NCI-H1694 (cell line): Measurements from ENCODE around the gene COX8C.
"Not testable (repeated sequence)": the region's sequence is repeated elsewhere in the genome, so short reads cannot be mapped to it uniquely, and the experiment has no call there.

Experiments
- DNase-seq: peaks from one replicate; lab custom pipeline; 2025; lab: John Stamatoyannopoulos, UW

Gene COX8C

GRCh38 chr14:93322929-93323599 lies 23.9 kb upstream of the COX8C start:
- DNase-seq: no peak

- DNase-seq: no peak
These were observed 23.3 kb upstream of the COX8C start for GRCh38 chr14:93323600-93324174.

- no peak for DNase-seq
These were observed 20.8 kb upstream of the COX8C start for GRCh38 chr14:93326196-93326595.

- no peak for DNase-seq
These were observed 18.4 kb upstream of the COX8C start for GRCh38 chr14:93328546-93328945.

GRCh38 chr14:93329965-93330608 lies 16.9 kb upstream of the COX8C start:
- DNase-seq: no peak

DNA sequence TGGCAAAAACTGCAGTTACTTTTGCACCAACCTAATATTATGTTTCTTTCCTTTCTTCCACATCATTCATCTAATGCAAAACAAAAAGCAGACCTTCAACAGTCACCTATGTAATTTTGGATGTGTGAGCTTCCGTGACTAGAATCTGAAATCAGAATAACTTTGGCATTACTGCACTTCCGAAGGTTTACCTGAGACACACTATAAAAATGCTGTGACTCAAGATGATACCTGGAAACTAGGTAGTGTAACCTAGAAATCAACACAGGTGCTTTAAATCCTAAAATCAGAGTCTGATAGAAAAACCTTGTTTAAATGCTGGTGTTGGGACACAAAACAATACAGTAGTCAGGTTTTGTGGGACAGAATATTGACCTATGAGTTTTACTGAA lies 16.4 kb upstream of the COX8C start:
- DNase-seq: no peak

DNA sequence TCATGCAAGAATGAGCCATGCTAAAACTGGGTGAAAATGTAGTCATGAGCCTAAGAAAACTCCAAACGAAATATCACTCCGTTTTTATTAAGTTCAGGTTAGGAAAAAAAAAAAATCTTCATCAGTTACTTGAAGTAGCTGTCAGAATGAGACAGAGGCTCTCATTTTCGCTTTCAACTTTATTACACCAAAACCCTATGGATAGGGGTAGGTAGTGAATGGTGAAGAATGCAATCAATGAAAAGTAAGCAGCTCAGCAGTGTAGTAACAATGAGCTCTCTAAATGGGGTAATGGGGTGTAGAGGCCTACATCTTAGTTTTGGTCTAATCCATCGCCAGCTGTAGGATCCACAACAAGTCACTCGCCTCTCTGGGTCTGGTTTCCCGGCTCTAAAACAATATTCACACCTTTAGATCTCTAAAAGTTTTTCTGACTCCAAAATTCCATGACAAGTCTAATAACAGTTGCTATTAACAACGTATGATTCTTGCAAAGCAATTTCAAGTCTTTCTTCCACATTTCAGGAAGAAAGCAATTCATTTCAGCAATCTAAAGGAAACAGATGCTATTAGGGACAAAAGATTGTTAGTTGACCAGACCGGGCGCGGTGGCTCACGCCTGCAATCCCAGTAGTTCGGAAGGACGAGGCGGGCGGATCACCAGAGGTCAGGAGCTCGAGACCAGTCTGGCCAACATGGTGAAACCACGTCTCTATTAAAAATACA lies 15.8 kb upstream of the COX8C start:
- no peak for DNase-seq

- no peak for DNase-seq
These were observed 15.1 kb upstream of the COX8C start for GRCh38 chr14:93331728-93332396.

GRCh38 chr14:93332397-93332852 lies 14.6 kb upstream of the COX8C start:
- DNase-seq: no peak

GRCh38 chr14:93332853-93333630 lies 13.9 kb upstream of the COX8C start, which contains the start of gene BTBD7:
Gene BTBD7 (minus strand): TSS chr14:93333036. CDS start chr14:93296051, 36,985 bp downstream.
- DNase-seq: peak; percentile 99

- peak; percentile 39 for DNase-seq
These were observed 13.3 kb upstream of the COX8C start for GRCh38 chr14:93333631-93334103.

DNA sequence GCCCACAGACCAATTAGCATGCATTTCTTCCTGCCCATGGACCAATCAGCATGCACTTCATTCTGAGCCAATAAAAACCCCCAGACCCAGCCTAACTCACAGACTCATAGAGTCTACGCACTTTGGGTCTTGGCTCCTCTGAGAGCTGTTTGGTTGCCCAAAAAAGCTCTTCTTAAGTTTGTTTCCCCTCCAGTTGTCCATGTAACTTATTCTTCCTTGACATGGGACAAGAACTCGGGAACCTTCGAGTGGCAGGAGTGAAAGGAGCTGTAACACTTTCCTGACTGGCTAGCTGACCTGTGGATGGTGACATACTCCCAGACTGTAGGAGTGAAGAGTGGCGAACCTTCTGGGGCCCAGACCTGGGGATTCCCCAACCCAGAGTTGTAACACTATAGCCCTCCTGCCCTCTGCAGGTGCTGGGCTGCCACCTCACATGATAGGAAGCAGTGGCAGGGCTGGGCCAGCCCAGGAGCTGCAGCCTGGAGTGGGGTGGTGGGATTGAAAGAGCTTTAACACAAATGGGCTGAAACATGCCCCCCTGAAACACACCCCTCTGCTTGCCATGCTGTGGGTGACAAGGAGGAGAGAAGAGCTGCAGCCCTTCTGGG lies 9.7 kb upstream of the COX8C start:
- no peak for DNase-seq

DNA sequence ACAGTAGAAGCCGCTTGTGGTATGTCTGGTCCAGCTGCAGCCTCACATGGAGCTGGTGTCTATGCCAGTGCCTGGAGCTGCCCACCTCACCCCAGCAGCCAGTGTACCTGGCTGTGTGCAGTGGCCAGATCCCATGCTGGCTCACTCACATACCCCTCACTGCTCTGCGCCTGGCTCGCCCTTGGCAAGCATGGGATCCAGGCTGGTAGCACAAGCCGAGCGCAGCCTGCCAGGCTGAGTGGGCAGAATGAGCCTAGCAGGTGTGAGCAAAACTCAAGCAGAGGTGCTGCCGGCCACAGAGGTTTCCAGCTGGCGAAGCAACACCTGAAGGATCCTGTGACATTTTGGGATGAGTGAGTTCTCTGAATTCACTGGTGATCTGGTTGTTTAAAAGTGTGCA lies 9.1 kb upstream of the COX8C start:
- no peak for DNase-seq

DNA sequence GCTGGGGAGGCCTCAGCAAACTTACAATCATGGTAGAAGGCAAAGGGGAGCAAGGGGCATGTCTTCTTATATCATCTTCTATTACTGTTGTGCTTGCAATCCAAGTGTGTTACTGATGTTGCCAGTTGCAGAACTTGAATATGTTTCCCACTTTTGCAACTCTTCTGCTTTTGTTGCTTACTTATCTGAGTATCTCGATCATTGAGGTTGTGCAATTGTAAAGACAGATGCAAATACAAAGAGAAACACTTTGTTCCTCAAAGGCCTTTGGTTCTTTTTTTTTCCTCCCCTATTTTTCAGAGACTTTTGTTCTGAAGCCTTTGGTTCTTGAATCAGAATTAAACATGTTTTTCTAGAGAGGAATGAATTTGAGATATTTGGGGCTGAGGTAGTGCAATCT lies 3.7 kb upstream of the COX8C start:
- no peak for DNase-seq

- DNase-seq: no peak
These were observed 3.2 kb upstream of the COX8C start for GRCh38 chr14:93343797-93344196.

DNA sequence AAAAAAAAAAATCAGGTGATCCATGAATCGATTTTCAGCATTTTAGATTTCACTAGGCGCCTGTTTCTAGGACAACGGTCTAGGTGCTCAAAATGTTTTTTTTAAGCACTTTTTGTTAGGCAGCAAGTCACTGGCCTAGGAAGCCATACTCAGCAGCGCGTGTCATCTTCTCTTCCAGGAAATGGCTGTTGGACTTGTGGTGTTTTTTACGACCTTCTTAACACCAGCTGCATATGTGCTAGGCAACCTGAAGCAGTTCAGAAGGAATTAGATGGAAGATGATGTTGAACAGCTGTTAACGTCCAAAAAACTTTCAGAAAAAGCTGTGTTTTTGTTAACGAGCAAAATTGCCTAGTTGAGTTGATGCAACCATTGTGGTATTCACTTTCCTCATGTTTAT lies 868 bp downstream of the COX8C start:
- DNase-seq: no peak

DNA sequence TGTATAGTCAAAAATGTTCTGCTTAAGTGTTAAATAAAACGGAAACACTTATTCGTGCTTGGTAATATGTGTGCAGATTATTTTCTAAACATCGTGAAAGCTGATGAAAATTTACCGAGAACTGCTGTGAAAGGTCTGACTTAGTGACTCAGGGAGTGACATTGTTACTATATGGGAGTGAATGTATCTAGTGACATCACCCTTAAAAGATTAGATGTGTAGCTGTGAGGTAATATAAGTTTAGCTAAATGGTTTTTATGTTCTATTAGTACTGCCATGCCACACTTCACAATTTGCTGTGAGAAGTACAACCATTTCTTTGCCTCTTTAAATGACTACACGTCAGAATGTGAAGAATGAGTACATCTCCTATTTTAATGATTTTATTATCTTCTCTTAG lies 1.3 kb downstream of the COX8C start:
- DNase-seq: no peak

DNA sequence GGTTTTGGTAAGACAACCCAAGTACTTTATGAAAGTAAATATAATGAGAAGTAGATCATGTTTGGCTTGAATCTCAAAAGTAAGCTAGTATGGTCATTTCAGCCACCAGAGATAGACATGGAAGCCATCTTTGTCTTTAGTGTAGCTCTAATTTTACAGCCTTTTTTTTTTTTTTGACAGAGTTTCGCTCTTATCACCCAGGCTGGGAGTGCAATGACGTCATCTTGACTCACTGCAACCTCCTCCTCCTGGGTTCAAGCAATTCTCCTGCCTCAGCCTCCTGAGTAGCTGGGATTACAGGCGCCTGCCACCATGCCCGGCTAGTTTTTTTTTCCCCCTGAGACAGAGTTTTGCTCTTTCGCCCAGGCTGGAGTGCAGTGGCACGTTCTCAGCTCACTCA lies 7.9 kb downstream of the COX8C start:
- not testable (repeated sequence) for DNase-seq

GRCh38 chr14:93368996-93369712 lies 22.2 kb downstream of the COX8C start:
- no peak for DNase-seq

DNA sequence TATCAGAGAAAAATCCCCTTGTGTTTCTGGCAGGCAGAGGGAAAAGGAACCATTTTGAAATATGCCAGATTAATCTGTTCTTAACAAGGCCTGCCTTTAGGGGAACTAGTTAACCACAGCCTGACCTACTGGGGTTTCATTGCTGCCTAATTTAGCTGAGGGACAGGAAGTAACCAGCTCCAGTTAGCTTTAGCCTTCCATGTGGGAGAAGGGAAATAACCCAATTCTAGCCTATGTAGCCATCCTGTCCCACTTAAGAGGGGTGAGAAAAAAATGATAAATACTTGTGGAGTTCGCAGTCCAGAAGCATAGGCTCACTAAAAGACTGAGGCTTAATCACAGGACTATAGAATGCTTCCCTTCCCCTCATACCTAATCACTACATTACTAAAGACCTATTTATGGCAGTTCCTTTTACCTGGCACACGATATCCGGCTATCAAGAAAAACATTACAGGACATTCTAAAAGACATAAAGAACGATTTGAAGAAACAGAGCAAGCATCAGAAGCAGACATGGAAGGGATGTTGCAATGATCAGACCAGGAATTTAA lies 22.8 kb downstream of the COX8C start:
- DNase-seq: no peak
